Measurements from ENCODE around the gene ZNF33A.
"Not testable (repeated sequence)": the region's sequence is repeated elsewhere in the genome, so short reads cannot be mapped to it uniquely, and the experiment has no call there.

ZNF33A gene

DNA sequence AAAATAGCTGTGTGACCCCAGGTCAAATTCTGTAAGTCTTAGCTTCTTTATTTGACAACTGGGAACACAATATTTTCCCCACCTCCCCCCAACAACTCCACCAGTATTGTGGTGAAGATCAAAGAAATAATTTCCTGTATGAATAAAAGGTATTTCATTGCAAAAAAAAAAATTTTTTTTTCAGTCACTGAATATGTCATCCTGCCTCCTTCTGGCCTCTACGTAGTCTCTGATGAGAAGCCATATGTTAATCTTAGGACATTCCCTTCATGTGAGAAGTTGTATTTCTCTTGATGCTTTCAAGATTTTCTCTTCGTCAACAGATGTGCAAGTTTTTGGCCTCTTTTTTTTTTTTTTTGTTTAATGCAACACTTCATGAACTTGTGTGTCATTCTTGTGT, 33.0 kb downstream of the ZNF33A start:
- in situ Hi-C loops (cut with MboI; ENCODE audit: low sequenced_read_pairs) = no loop called here

DNA sequence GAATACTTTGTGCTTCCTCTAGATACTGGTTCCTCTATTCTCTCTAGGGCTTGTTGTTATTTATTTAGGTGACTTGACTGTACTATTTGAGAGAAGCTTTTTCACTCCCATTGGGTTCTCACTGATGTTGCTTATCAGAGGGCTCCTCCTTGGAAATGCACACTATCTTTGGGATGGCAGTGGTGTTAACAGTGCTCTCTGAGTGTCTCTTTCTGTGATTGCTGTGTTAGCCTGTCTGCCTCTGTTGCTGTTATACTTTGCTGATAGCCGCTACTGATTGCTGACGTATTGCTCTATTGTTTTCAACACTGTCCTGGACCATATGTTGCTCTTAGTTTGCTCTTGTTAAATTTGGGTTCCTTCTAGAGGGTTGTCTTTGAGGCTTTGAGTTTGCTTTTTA, 34.7 kb downstream of the ZNF33A start:
- in situ Hi-C loops (cut with MboI; ENCODE audit: low sequenced_read_pairs) = no loop called here

DNA sequence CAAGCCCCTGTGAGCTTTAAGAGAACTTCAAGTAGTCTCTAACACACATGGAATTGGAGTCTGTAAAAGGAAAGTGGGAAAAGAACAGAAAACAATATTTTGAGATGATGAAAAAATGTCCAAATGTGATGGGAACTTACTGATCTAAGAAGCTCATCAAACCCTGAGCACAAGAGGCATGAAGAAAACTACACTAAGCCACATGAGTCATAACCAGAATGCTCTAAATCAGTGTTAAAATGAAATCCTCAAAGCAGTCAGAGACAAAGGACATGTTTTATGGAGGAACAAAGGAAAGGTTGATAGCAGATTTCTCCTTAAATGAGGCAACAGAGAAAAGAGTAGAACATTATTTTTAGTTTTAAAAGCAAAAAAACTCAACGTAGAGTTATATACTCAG, 37.2 kb downstream of the ZNF33A start:
- in situ Hi-C loops (cut with MboI; ENCODE audit: low sequenced_read_pairs) = no loop called here

DNA sequence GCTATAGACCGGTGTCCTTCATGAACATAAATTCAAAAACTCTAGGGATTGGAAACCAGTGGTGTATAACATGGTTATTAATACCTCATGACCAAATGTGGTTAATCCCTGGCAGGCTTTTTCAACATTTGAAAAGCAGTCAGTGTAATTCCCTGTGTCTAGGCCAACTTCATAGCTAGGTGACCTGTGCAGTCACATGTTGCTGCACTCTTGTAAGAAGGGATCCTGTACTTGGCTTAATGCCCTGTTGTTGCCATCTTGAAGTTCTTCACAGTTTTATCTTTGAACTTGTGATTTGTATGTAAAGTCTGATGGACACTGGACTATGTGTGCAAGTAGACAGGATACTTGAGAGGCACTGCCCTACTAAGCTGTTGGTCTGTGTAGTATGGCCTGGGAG, 39.7 kb downstream of the ZNF33A start:
- in situ Hi-C loops (cut with MboI; ENCODE audit: low sequenced_read_pairs) = no loop called here

DNA sequence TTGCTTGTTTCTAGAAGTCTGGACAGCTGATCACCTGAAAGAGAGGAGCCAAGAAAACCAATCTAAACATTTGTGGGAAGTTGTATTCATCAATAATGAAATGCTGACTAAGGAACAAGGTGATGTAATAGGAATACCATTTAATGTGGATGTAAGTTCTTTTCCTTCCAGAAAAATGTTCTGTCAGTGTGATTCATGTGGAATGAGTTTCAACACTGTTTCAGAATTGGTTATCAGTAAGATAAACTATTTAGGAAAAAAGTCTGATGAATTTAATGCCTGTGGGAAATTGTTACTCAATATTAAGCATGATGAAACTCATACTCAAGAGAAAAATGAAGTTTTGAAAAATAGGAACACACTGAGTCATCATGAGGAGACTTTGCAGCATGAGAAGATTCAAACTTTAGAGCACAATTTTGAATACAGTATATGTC, 43.9 kb downstream of the ZNF33A start:
- in situ Hi-C loops (cut with MboI; ENCODE audit: low sequenced_read_pairs) = no loop called here

DNA sequence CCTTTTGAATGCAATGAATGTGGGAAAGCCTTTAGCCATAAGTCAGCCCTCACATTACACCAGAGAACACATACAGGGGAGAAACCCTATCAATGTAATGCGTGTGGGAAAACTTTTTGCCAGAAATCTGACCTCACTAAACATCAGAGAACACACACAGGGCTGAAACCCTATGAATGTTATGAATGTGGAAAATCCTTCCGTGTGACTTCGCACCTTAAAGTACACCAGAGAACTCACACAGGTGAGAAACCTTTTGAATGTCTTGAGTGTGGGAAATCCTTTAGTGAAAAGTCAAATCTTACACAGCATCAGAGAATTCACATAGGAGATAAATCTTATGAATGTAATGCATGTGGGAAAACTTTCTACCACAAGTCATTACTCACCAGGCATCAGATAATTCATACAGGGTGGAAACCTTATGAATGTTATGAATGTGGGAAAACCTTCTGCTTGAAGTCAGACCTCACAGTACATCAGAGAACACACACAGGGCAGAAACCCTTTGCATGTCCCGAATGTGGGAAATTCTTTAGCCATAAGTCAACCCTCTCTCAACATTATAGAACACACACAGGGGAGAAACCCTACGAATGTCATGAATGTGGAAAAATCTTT, 44.9 kb downstream of the ZNF33A start:
- in situ Hi-C loops (cut with MboI; ENCODE audit: low sequenced_read_pairs) = not testable (repeated sequence)

DNA sequence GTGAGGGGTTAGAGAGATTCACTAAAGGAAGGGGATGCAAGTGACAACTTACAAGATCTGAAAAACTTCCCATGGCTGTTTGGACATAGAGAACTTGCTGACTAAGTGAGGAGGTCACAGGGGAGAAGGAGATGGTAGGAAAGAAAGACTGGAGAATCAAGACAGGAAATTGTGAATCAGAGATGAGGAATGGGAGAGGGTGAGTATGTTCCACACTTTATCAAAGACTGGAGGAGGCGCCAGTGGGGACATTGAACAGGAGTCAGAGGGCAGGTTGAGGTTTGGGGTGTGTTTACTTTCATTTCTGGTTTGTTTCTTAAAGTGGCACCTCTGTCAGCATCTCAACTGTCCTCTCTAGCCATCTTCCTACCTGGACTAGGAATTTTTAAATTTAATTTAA, 59.2 kb downstream of the ZNF33A start:
- in situ Hi-C loops (cut with MboI; ENCODE audit: low sequenced_read_pairs) = not testable (repeated sequence)

DNA sequence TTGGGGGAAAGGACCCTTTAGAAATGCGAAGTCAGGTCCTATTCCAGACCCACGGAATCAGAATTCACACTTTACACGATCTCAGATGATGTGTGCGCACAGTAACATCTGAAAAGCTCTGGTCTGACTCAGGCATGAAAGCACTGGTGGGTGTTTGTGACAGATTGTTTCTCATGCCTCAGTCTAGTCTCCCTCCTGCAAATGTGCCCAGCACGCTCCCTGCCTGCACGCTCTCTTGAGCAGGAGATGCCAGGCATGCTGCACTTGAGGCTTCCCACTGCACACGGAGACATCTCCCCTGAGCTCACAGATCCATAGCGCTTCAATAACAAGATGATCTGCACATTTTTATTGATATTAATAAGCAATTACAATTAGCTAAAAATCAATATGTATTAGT, 60.0 kb downstream of the ZNF33A start:
- in situ Hi-C loops (cut with MboI; ENCODE audit: low sequenced_read_pairs) = no loop called here

DNA sequence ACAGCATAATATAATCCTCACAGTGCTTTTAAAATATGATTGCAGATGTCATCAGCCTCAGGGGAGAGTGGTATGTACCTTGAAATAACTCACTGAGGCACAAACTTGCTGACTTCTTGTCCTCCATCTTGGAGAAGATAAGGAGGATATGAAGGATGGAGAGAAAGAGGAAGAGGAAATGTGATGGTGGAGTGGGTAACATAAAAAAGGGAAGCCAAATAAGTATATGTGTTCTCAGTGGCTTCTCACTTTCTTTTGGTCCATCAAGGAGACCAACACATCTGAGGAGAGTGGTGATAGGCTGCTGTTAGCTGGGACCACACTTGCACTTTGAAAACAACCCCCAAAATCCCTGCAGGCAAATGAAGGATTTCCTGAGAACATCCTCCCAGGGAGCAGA, 62.1 kb downstream of the ZNF33A start:
- in situ Hi-C loops (cut with MboI; ENCODE audit: low sequenced_read_pairs) = no loop called here

DNA sequence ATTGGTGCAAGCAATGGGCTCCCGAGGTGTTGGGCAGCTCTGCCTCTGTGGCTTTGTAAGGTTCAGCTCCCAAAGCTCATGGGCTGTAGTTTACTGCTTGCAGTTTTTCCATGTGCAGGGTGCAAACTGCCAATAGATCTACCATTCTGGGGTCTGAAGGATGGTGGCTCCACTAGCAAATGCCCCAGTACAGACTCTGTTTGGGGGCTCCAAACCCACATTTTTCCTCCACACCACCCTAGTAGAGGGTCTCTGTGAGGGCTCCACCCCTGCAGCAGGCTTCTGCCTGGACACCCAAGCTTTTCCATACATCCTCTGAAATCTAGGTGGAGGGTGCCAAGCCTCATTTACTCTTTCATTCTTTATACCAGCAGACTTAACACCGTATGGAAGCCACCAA, 66.2 kb downstream of the ZNF33A start:
- in situ Hi-C loops (cut with MboI; ENCODE audit: low sequenced_read_pairs) = no loop called here

DNA sequence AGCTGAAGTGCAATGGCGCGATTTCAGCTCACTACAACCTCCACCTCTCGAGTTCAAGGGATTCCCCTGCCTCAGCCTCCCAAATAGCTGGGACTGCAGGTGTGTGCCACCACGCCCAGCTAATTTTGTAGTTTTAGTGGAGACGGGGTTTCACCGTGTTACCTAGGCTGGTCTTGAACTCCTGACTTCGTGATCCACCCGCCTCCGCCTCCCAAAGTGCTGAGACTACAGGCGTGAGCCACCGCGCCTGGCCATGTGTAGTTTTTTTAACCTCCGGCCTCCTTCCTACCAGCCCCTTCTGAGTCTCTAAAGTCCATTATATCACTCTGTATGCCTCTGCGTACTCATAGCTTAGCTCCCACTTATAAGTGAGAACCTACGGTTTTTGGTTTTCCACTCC, 82.8 kb downstream of the ZNF33A start:
- in situ Hi-C loops (cut with MboI; ENCODE audit: low sequenced_read_pairs) = not testable (repeated sequence)

DNA sequence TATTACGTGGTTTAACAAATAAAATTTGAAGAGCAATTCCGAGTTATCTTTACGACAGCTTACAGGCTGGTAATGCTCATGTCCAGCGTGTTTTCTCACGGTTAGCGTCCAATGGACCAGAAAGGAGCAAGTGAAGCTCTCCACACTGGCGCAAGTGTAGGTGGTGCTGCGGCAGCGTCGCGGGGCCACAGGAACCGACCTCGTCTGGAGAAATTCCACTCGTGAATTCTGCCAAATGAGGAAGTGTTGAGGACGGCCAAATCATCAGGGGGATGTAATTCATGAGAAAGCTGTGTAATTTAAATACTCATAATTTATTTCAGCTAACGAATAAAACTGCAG, 83.3 kb downstream of the ZNF33A start:
- in situ Hi-C loops (cut with MboI; ENCODE audit: low sequenced_read_pairs) = no loop called here

DNA sequence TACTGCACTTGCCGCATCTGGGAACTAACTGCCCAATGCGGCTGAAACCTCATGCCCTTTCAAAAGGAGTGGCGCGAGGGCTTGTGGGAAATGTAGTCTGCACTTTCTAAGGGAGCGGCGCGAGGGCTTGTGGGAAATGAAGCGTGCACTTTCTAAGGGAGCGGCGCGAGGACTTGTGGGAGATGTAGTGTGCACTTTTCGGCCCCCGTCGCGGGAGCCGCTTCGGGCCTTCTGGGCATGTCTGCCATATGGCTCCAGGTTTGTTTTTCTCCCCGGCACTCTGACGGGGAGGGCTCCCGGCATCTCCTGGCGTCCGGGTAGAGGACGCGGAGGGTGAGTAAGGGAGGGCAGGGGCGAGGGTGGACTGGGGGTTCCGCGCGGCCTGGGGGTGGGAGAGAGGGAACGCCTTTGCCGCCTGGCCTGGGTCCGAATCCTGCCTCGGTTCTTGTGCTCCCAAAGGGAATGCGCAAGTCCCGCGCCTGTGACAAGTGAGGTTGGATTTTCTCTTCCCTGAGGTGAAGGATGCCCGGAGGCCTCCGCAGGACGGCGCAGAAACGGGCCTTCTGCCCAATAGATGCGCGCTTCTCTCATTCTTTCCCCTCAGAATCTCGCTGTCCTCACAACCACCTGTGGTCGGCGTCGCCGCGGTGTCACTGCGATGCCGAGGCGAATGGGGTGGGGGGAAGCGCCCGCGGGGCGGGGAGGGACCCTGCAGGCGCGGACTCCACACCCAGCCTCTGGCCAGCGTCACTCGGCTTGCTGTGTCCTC, 83.9 kb downstream of the ZNF33A start, which contains the start of gene ZNF37A:
ZNF37A (plus strand) TSS at position 180 of the 769 bp plus-strand sequence. CDS start 2,281 bp downstream, outside the sequence.
- in situ Hi-C loops (cut with MboI; ENCODE audit: low sequenced_read_pairs) = no loop called here

DNA sequence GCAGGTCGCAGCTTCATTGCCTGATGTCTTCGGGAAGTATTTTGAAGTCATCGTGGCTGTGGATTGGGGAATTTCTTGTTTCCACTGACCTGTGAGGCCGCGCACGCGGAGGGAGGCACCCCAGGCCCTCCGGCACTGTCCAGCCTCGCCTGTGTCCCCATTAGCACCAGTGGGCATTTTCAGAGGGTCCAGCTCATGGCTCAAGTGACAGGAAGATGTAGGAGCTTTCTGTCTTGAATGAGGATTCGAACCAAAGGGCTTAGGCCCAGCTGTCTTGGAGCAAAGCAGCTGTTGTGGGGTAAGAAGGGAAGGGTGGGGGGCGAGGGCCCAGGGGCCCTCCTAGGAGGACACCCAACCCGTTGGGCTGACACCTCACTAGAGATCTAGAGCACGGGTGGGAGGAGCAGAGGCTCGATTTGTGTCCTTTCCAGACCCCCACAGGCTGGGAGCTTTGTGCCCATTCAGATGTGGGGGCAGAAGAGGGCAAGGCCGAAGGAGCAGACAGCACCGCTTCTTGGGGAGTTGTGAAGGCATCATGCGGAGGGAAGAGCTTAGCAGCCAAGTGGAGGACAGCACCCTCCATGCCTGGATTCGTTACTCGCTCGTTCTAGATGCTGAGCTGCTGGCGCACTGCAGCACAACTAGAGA, 84.6 kb downstream of the ZNF33A start:
- in situ Hi-C loops (cut with MboI; ENCODE audit: low sequenced_read_pairs) = no loop called here

DNA sequence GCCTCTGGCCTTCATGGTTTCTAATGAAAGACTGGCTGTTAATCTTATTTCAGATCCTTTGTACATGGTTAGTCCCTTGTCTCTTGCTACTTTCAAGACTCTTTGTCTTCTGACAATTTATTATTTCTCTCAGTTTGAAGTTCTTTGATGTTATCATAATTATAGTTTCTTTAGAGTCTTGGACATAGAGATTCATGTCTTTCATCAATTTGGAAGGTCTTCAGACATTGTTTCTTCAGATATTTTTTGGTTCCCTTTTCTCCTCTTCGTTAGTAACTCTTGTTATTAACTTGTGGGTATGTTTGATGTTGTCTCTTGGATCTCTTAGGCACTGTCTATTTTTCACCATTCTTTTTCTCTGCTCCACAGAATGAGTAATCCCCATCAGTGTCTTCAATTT, 92.4 kb downstream of the ZNF33A start:
- in situ Hi-C loops (cut with MboI; ENCODE audit: low sequenced_read_pairs) = no loop called here

DNA sequence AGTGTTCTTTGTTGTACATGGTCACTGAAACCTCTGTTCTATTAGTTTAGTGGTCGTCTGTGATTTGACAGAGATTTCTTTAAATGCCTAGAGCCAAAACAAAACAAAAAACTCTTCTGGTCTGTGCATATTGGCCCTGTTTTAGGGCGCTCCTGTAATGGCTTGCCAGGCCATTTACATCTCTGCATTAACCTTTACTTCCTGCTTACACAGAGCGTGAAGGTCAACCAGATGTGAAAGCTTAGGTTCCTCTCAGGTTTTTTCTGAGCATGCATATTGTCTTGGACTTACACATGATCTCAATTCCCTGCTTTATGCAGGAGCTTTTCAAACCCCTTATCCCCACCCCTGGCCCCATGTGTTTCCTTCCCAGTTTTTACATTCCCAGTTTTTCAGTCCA, 93.3 kb downstream of the ZNF33A start:
- in situ Hi-C loops (cut with MboI; ENCODE audit: low sequenced_read_pairs) = no loop called here

DNA sequence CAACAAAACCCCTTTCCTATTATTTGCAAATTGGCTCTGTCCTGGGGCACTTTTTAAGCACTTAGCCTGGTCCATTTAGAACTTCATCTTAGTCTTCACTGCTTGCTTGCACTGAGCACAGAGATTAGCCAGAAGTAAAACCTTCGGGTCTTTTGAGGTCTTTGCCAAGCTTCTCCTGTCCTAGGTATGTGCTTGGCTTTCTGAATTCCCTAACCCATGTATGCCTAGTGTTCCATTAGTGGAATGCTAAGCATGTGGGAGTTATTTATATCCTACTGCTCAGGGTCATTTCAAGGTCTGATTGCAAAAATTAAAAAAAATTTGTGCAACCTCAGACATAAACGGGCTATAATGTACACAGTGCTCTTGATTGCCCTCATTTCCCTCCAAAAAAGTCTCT, 101.7 kb downstream of the ZNF33A start:
- in situ Hi-C loops (cut with MboI; ENCODE audit: low sequenced_read_pairs) = no loop called here
